Activated gamma-delta T cell treated with anti-CD3 and anti-CD28 coated beads, Interleukin-2, amount 50 U/mL, for 16 hours (primary cell): ENCODE data around the gene ODC1.
"Not testable (repeated sequence)": the region's sequence is repeated elsewhere in the genome, so short reads cannot be mapped to it uniquely, and the experiment has no call there.

Experiments used
- DNase-seq: peaks from one replicate; pipeline ENCODE4 v3.0.0-alpha.2; 2020; ENCODE audit warnings: low read depth

Gene ODC1

GRCh38 chr2:10447895-10448575, at the start of gene ODC1:
Gene ODC1 (minus strand): TSS chr2:10448327. CDS start chr2:10445032, 3,295 bp downstream.
- peak; percentile 96 for DNase-seq

- peak; percentile 22 for DNase-seq
Observed at GRCh38 chr2:10497797-10498251, 49.7 kb upstream of the ODC1 start.

- no peak for DNase-seq
Observed at GRCh38 chr2:10495988-10496313, 47.8 kb upstream of the ODC1 start.

- DNase-seq: no peak
Observed at GRCh38 chr2:10495311-10495987, 47.3 kb upstream of the ODC1 start.

GRCh38 chr2:10494351-10495066, 46.4 kb upstream of the ODC1 start:
- DNase-seq: no peak

GRCh38 chr2:10493634-10494281, 45.6 kb upstream of the ODC1 start:
- DNase-seq: peak; percentile 57

GRCh38 chr2:10493075-10493633, 45.0 kb upstream of the ODC1 start:
- no peak for DNase-seq

GRCh38 chr2:10490806-10491291, 42.7 kb upstream of the ODC1 start:
- no peak for DNase-seq

GRCh38 chr2:10489842-10490555, 41.9 kb upstream of the ODC1 start:
- no peak for DNase-seq

GRCh38 chr2:10488142-10488541, 40.0 kb upstream of the ODC1 start:
- DNase-seq: not testable (repeated sequence)

- DNase-seq: not testable (repeated sequence)
Observed at GRCh38 chr2:10487741-10488104, 39.6 kb upstream of the ODC1 start.

- DNase-seq: no peak
Observed at GRCh38 chr2:10487081-10487740, 39.1 kb upstream of the ODC1 start.

GRCh38 chr2:10486601-10487079, 38.5 kb upstream of the ODC1 start:
- no peak for DNase-seq

- no peak for DNase-seq
Observed at GRCh38 chr2:10486091-10486490, 38.0 kb upstream of the ODC1 start.

- no peak for DNase-seq
Observed at GRCh38 chr2:10482913-10483312, 34.8 kb upstream of the ODC1 start.

GRCh38 chr2:10482460-10482859, 34.3 kb upstream of the ODC1 start:
- no peak for DNase-seq

GRCh38 chr2:10481666-10482157, 33.6 kb upstream of the ODC1 start:
- no peak for DNase-seq

- no peak for DNase-seq
Observed at GRCh38 chr2:10481055-10481665, 33.0 kb upstream of the ODC1 start.

GRCh38 chr2:10480359-10480949, 32.3 kb upstream of the ODC1 start:
- no peak for DNase-seq

- no peak for DNase-seq
Observed at GRCh38 chr2:10478916-10479315, 30.8 kb upstream of the ODC1 start.
